Activated T-helper 1 cell treated with anti-CD3 and anti-CD28 coated beads, Interleukin-2, amount 50 U/mL, for 16 hours (primary cell): Measurements from ENCODE around the gene ARVCF.

Source experiments
- DNase-seq, 2 donors: peaks; one replicate each; pipeline ENCODE4 v3.0.0-alpha.2; 2020; ENCODE audit warnings: low read depth in 1 of 2, low spot score in 1 of 2

Gene ARVCF

GRCh38 chr22:19974268-19974861, 42.3 kb downstream of the ARVCF start:
- DNase-seq: no peak

- no peak for DNase-seq
Measured at GRCh38 chr22:19973551-19974267, 42.9 kb downstream of the ARVCF start.

- DNase-seq: no peak
Measured at GRCh38 chr22:19972652-19973550, 43.7 kb downstream of the ARVCF start.

GRCh38 chr22:19972251-19972650, 44.4 kb downstream of the ARVCF start:
- DNase-seq: no peak

GRCh38 chr22:19971276-19972124, 45.1 kb downstream of the ARVCF start:
- DNase-seq: no peak

GRCh38 chr22:19970479-19971275, 45.9 kb downstream of the ARVCF start:
- DNase-seq: peak; percentile 57 to 64

DNA sequence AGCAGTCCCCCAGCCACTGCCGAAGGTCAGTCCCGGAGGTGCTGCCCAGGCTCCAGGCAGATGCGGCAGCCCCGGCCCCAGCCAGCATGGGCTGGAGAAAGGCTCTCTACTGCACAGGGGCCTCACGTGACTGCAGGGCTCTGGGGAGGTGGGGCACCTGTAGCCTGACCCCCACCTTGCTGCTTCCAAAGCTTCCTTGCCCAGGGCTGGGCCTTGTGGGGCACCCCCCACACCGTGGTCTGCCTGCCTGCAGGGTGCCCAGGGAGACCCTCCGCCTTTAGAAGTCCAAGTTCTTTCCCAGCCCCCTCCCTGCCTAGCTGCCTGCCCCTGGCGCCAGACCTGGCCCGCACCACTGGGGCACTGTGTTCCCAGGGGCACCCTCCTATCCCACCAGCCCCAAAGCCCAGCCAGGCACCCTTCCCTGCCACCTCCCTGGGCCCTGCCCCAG, 46.6 kb downstream of the ARVCF start:
- no peak for DNase-seq

DNA sequence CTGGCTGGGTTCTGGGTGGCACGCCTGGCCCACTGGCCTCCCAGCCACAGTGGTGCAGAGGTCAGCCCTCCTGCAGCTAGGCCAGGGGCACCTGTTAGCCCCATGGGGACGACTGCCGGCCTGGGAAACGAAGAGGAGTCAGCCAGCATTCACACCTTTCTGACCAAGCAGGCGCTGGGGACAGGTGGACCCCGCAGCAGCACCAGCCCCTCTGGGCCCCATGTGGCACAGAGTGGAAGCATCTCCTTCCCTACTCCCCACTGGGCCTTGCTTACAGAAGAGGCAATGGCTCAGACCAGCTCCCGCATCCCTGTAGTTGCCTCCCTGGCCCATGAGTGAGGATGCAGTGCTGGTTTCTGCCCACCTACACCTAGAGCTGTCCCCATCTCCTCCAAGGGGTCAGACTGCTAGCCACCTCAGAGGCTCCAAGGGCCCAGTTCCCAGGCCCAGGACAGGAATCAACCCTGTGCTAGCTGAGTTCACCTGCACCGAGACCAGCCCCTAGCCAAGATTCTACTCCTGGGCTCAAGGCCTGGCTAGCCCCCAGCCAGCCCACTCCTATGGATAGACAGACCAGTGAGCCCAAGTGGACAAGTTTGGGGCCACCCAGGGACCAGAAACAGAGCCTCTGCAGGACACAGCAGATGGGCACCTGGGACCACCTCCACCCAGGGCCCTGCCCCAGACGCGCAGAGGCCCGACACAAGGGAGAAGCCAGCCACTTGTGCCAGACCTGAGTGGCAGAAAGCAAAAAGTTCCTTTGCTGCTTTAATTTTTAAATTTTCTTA, 47.3 kb downstream of the ARVCF start:
- no peak for DNase-seq

DNA sequence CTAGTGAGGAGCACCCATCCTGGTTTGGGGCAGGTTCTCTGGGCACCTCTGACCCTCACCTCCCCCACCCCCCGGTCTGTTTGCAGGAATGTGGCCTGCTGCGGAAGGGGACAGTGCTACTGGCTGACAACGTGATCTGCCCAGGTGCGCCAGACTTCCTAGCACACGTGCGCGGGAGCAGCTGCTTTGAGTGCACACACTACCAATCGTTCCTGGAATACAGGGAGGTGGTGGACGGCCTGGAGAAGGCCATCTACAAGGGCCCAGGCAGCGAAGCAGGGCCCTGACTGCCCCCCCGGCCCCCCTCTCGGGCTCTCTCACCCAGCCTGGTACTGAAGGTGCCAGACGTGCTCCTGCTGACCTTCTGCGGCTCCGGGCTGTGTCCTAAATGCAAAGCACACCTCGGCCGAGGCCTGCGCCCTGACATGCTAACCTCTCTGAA, 48.2 kb downstream of the ARVCF start:
- DNase-seq: no peak

DNA sequence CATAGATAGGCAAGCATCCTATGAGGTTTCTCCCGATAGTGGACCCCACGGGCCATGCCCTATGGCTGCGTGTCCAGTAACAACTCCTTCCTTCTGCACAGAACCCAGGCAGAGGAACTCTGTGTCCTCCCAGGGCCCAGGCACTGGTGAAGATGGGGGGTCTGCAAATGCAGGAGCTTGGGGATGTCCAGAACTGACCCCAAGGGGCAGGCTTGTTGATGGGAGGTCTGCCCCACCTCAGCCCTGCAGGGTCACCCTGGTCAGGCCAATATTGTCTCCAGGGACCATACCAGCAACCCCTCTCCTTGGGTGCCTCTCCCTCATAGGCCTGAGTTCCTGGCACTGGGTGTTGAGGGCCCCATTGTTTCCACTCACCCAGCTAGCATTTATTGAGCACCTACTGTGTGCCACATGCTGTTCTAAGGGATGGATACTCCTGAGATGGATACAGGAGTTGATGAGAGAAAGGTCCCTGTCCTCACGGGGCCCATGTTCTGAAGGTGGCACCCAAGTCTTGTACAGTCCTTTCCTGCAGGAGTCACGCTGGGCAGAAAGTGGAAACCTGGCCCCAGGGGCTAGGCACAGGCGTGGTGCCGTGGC, 48.7 kb downstream of the ARVCF start:
- no peak for DNase-seq

DNA sequence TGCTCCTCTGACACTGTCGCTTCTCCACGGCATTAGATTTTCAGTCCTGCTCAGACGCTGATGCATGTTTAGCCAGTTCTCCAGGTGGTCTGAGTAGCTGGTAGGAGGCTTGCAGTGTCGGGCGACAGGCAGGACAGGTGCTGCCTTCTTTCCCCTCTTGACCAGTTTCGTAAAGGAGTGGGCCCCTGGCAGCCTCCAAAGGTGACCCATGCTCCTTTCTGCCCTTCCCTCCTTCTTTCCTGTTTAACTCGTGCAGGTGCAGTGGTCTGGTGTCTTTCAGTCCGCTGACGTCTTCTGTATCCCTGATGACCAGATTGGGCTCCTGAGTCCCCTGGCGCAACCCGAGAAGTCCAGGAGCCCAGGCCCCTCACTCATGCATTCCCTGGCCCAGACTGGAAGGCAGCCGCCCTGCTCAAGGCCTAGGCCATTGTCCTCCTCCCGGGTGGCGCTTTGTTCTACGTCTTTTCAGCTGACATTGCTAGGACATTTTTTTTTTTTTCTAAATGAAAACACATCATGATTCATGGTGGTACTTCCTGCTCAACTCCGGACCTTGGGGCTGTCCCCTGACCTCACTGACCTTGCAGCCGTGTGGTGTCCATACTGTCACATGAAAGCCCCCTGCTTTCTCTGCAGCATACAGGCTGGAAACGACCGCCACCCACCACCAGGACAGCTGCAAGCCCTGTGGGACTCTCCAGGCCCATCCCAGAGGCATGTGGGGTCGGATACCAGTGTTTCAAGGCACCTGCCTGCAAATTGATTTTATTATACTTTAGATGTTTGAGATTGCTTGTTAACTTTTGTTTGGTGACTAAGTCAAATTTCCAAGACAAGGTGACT, 49.5 kb downstream of the ARVCF start:
- DNase-seq: no peak

- no peak for DNase-seq
Measured at GRCh38 chr22:19965771-19966709, 50.6 kb downstream of the ARVCF start.

- DNase-seq: no peak
Measured at GRCh38 chr22:19964701-19965386, 51.8 kb downstream of the ARVCF start.

GRCh38 chr22:19963863-19964642, 52.6 kb downstream of the ARVCF start:
- no peak for DNase-seq
